GM12874 (cell line): ENCODE data around the gene SKAP1.

Experiments
- TF ChIP-seq, protein P1 (sequence below): IDR thresholded peaks from 2 replicates; pipeline ENCODE4 v1.5.1; 2011; ENCODE audit warnings: low read depth, mild to moderate bottlenecking, control low read depth, low read length, moderate library complexity; ENCODE audit not compliant: insufficient read depth

The SKAP1 gene

DNA sequence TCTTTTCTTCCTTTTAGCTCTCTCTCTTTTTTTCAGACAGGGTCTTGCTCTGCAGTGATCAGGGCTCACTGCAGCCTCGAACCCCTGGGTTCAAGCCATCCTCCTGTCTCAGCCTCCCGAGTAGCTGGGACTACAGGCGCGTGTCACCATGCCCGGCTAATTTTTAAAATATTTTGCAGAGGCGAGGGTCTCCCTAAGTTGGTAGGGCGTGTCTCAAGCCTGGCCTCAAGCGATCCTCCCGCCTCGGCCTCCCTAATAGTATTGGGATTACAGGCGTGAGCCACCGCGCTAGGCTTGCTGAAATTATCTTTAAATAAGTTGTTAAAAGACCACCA is 323.2 kb downstream of the SKAP1 start:
- TF ChIP-seq, protein P1, sequence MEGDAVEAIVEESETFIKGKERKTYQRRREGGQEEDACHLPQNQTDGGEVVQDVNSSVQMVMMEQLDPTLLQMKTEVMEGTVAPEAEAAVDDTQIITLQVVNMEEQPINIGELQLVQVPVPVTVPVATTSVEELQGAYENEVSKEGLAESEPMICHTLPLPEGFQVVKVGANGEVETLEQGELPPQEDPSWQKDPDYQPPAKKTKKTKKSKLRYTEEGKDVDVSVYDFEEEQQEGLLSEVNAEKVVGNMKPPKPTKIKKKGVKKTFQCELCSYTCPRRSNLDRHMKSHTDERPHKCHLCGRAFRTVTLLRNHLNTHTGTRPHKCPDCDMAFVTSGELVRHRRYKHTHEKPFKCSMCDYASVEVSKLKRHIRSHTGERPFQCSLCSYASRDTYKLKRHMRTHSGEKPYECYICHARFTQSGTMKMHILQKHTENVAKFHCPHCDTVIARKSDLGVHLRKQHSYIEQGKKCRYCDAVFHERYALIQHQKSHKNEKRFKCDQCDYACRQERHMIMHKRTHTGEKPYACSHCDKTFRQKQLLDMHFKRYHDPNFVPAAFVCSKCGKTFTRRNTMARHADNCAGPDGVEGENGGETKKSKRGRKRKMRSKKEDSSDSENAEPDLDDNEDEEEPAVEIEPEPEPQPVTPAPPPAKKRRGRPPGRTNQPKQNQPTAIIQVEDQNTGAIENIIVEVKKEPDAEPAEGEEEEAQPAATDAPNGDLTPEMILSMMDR: no peak

DNA sequence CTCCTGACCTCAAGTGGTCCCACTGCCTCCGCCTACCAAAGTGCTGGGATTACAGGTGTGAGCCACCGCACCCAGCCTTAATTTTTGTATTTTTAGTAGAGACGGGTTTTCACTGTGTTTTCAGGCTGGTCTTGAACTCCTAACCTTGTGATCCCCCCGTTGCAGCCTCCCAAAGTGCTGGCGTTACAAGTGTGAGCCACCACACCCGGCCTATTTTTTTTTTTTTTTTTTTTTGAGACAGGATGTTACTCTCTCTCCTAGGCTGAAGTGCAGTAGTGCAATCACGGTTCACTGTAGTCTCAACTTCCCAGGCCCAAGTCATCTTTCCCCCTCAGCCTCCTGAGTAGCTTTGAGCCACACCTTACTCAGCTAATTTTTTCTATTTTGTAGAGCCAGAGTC is 325.6 kb downstream of the SKAP1 start:
- TF ChIP-seq, protein P1: no peak

DNA sequence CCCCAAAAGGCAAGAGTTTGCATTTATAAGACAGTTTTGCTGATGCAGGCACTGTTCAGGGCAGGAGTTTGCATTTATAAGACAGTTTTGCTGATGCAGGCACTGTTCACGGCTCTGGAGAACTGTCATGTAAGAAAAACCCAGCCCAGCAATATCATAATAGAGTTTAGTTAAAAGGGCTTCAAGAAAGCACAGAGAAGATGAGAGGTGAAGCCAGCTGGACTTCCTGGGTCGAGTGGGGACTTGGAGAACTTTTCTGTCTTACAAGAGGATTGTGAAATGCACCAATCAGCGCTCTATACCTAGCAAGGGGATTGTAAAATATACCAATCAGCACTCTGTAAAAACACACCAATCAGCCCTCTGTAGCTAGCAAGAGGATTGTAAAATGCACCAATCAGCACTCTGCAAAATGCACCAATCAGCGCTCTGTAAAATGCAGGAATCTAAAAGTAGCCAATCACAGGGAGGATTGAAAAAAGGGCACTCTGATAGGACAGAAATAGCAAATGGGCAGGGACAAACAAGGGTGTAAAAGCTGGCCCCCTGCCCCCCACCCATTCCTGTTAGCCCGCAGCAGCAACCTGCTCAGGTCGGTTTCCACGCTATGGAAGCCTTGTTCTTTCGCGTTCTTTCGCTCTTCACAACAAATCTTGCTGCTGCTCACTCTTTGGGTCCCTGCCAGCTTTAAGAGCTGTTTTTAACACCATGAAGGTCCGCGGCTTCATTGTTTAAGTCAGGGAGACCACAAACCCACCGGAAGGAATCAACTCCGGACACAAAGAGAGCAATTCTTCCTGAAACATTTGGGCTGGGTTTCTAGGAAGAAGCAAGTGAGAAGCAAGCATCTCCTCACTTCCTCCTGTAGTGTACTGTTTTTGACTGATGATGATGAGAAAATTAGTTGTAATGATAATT is 327.0 kb downstream of the SKAP1 start:
- TF ChIP-seq, protein P1: no peak

DNA sequence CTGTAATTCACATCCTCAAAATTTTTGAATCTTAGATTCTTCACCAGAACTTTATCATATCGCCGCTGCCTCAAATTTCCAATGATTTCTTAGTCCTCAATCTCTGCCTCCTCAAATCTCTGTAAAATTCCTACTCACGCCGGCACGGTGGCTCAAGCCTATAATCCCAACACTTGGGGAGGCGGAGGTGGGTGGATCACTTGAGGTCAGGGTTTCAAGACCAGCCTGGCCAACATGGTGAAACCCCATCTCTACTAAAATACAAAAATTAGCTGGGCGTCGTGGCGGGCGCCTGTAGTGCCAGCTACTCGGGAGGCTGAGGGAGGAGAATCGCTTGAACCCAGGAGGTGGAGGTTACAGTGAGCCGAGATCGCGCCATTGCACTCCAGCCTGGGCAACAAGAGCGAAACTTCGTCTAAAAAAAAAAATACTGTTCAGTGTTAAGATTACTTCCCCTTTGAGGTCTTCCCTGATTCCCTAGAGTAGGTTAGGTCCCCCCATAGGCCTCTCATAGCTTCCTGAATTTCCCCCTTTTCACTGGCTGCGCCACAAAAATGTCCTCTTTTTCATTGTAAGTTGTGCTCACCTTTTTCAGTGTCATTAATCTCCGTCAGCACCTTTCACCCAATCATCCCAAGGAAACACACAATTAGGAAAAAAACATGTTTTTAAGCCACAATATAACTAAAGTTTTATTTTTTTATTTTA is 327.8 kb downstream of the SKAP1 start:
- TF ChIP-seq, protein P1: no peak

DNA sequence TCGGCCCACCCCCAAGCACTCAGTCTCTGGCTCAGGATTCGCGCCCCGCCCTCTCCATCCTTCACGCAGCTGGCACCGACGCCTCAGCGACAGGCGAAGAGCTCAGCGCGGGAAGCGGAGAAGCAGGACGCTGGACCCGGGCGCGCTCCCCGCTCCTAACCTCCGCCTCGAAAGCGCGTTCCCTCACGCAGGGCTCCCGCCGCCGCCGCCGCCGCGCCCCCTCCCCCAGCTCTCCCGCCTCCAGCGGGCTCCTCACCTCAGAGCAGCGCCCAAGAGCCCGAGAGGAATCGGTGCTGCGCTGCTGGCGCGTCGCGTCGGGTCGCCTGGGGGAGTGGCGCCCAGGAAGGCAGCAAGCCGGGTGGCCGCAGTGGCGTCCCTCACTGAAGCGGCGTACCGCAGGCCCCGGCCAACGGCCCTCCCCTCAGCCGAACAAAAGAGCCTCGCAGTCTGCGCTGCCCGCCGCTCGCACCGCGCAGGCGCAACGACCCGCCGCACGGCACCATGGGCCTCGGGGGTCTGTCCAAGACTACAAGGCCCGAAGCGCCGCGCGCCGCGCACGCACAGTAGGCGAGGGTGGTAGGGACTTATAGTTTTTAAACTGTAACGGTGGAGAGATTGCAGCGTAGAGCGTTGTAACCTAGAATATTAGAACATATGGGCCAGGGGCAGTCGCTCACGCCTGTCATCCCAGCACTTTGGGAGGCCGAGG is 328.8 kb downstream of the SKAP1 start, which contains the start of gene CBX1:
Gene CBX1, minus strand, starts transcription at position 467 of the 709 bp plus-strand sequence. CDS start 24,474 bp downstream, outside the sequence.
- TF ChIP-seq, protein P1: no peak

DNA sequence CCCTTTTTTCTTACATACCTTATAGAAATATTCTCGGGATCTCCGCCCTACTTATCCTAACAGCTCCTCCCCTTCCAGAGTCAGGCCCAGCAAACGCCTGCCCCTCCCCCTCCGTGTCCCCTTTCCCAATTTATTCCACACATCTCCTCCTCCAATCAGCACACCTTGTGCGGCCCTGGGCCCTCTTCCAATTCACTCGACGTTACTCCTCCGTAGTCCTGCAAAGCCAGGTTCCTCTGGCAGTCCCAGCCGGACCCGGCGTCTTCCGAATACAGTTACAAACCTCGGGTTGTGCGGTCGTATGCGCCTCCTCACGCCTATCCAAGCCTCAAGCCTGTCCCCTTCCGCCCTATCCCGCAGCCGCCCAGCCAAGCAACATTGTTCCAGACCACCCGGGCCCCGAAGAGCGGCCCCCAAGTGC is 329.4 kb downstream of the SKAP1 start:
- TF ChIP-seq, protein P1: no peak

DNA sequence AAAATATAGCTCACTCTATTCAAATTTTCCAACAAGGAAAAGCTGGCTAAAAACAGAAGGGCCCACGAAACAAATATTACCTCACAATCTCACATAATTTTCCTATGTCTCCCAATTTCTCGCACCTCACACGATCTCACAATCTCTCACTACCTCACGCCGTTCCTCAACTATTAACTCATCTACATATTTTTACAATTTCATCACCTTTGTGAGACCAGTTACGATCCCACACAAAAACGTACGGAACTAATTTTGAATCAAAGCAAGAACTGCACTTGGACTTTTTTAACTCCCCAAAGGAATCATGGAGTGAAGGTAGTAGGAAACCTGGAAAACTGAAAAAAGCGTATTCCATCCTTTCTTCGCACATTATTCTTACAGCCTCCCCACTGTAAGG is 329.9 kb downstream of the SKAP1 start:
- TF ChIP-seq, protein P1: no peak
